Measurements from ENCODE around the gene PLEKHG4B. TPM values are rescaled to one million over a fixed set of nuclear protein-coding genes. Genes with fewer than 3 reads are reported as not detected.

The PLEKHG4B gene
- total RNA-seq, 1 experiment from 2014 or later: 51.4 TPM

DNA sequence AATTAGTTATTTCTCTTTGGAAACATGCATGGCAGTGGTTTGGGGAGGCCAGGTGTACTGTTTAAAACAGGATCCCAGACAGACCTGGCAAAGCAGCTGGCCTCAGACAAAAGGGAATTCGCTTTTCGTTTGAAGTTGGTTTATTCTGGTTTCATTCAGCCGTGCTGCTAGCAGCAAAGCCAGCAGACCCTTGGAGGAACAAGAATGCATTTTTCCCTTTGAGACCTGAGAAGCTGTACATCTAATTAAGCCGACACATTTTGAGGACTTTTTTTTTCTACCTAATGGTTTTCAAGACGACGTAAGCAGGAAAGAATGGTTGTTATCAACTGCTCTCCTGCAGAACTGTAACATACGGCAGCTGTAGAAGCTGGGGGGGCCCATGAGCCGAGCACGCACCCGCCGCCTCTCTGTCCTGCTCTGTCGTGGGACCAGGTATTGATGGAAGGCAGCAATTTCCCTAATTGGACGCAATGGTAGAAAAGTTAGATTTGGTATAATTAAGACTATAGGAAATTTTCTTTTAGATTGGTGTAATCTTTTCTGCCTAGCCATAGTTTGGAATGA, 13.6 kb downstream of the PLEKHG4B start:
- no peak for ATAC-seq
- ChIA-PET CTCF (interaction anchor here (0.8 kb wide), 1 partner anchor 24 kb away, joined by 4 read pairs; no protein-coding TSS in a partner anchor), POLR2A (interaction anchor here (1.5 kb wide), 1 partner anchor 13 kb away, joined by 6 read pairs; the partner anchor contains the start of gene PLEKHG4B)
- H3K4me3 Mint-ChIP-seq: no peak overlapping the region
- H3K27me3 Mint-ChIP-seq (ENCODE audit: low read depth): no peaks in the 10 kb centered on the region
- TF ChIP-seq, protein P1, sequence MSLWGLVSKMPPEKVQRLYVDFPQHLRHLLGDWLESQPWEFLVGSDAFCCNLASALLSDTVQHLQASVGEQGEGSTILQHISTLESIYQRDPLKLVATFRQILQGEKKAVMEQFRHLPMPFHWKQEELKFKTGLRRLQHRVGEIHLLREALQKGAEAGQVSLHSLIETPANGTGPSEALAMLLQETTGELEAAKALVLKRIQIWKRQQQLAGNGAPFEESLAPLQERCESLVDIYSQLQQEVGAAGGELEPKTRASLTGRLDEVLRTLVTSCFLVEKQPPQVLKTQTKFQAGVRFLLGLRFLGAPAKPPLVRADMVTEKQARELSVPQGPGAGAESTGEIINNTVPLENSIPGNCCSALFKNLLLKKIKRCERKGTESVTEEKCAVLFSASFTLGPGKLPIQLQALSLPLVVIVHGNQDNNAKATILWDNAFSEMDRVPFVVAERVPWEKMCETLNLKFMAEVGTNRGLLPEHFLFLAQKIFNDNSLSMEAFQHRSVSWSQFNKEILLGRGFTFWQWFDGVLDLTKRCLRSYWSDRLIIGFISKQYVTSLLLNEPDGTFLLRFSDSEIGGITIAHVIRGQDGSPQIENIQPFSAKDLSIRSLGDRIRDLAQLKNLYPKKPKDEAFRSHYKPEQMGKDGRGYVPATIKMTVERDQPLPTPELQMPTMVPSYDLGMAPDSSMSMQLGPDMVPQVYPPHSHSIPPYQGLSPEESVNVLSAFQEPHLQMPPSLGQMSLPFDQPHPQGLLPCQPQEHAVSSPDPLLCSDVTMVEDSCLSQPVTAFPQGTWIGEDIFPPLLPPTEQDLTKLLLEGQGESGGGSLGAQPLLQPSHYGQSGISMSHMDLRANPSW (CRISPR knock-in tag; conservative IDR thresholded peaks at IDR 0.05; ENCODE audit: low read depth): no peak
- no peak for TF ChIP-seq RORB (CRISPR knock-in tag; IDR thresholded peaks at IDR 0.05)
- no peak for TF ChIP-seq SOX15 (CRISPR knock-in tag; IDR thresholded peaks at IDR 0.05)
- no peak for TF ChIP-seq MYBL2 (CRISPR knock-in tag; IDR thresholded peaks at IDR 0.05)
- TF ChIP-seq CBFB (CRISPR knock-in tag; IDR thresholded peaks at IDR 0.05; ENCODE audit: low read depth): no peak
- TF ChIP-seq, protein P2, sequence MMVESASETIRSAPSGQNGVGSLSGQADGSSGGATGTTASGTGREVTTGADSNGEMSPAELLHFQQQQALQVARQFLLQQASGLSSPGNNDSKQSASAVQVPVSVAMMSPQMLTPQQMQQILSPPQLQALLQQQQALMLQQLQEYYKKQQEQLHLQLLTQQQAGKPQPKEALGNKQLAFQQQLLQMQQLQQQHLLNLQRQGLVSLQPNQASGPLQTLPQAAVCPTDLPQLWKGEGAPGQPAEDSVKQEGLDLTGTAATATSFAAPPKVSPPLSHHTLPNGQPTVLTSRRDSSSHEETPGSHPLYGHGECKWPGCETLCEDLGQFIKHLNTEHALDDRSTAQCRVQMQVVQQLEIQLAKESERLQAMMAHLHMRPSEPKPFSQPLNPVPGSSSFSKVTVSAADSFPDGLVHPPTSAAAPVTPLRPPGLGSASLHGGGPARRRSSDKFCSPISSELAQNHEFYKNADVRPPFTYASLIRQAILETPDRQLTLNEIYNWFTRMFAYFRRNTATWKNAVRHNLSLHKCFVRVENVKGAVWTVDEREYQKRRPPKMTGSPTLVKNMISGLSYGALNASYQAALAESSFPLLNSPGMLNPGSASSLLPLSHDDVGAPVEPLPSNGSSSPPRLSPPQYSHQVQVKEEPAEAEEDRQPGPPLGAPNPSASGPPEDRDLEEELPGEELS (CRISPR knock-in tag; IDR thresholded peaks at IDR 0.05): no peak
- TF ChIP-seq ZNF121 (CRISPR knock-in tag; IDR thresholded peaks at IDR 0.05): no peak
- TF ChIP-seq ZNF396 (CRISPR knock-in tag; IDR thresholded peaks at IDR 0.05; ENCODE audit: borderline replicate concordance): no peak
- TF ChIP-seq NFYB (CRISPR knock-in tag; conservative IDR thresholded peaks at IDR 0.05; ENCODE audit: low read depth): no peak
- no peak for TF ChIP-seq TP53 (CRISPR knock-in tag; IDR thresholded peaks at IDR 0.05)
- TF ChIP-seq NR2C2 (CRISPR knock-in tag; IDR thresholded peaks at IDR 0.05): no peak
- TF ChIP-seq, protein P3, sequence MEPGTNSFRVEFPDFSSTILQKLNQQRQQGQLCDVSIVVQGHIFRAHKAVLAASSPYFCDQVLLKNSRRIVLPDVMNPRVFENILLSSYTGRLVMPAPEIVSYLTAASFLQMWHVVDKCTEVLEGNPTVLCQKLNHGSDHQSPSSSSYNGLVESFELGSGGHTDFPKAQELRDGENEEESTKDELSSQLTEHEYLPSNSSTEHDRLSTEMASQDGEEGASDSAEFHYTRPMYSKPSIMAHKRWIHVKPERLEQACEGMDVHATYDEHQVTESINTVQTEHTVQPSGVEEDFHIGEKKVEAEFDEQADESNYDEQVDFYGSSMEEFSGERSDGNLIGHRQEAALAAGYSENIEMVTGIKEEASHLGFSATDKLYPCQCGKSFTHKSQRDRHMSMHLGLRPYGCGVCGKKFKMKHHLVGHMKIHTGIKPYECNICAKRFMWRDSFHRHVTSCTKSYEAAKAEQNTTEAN (CRISPR knock-in tag; IDR thresholded peaks at IDR 0.05): no peak
- no peak for TF ChIP-seq JUN (CRISPR knock-in tag; IDR thresholded peaks at IDR 0.05)
- H3K27ac Mint-ChIP-seq: peak overlapping the region; percentile 65
- no peak for DNase-seq (ENCODE audit: low spot score)
- peaks cover 12% of the 10 kb centered on the region for H3K36me3 Mint-ChIP-seq
- H3K4me1 Mint-ChIP-seq: peaks cover 46% of the 10 kb centered on the region
- no peaks in the 10 kb centered on the region for H3K9me3 Mint-ChIP-seq

DNA sequence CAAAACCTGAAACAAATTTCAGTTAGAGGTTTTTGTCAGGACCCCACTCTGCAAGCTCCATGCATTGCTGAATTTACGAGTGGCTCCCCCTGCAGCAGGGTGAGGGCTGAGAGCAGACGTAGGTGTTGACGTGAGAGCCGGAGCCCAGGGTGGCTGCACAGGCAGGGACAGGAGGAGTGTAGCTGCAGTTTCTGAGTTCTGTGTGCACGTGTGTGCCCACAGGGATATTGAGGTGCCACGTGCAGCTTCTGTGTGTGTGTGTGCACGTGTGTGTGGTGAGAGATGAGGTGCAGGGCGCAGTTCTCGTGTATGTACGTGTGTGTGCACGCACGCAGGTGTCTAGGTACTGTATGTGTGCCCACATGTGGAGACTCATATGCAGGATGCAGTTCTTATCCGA, 14.6 kb downstream of the PLEKHG4B start:
- Mint-ChIP-seq H3K4me1 (peaks cover 46% of the 10 kb centered on the region), H3K27ac (peak overlapping the region; percentile 11; the same call in 1 of the 2 replicates), H3K4me3 (no peak overlapping the region), H3K36me3 (peaks cover 16% of the 10 kb centered on the region), H3K27me3 (ENCODE audit: low read depth) (no peaks in the 10 kb centered on the region), H3K9me3 (no peaks in the 10 kb centered on the region)
- ChIA-PET POLR2A (interaction anchor here (1.5 kb wide), 1 partner anchor 14 kb away, joined by 6 read pairs; the partner anchor contains the start of gene PLEKHG4B), CTCF (interaction anchor here (0.6 kb wide), 2 partner anchors 19 to 50 kb away, joined by 3 to 4 read pairs; no protein-coding TSS in a partner anchor)
- no peak for DNase-seq (ENCODE audit: low spot score)
- peak; percentile 63 for ATAC-seq
- TF ChIP-seq, protein P1 (CRISPR knock-in tag; conservative IDR thresholded peaks at IDR 0.05; ENCODE audit: low read depth): no peak
- TF ChIP-seq, protein P4, sequence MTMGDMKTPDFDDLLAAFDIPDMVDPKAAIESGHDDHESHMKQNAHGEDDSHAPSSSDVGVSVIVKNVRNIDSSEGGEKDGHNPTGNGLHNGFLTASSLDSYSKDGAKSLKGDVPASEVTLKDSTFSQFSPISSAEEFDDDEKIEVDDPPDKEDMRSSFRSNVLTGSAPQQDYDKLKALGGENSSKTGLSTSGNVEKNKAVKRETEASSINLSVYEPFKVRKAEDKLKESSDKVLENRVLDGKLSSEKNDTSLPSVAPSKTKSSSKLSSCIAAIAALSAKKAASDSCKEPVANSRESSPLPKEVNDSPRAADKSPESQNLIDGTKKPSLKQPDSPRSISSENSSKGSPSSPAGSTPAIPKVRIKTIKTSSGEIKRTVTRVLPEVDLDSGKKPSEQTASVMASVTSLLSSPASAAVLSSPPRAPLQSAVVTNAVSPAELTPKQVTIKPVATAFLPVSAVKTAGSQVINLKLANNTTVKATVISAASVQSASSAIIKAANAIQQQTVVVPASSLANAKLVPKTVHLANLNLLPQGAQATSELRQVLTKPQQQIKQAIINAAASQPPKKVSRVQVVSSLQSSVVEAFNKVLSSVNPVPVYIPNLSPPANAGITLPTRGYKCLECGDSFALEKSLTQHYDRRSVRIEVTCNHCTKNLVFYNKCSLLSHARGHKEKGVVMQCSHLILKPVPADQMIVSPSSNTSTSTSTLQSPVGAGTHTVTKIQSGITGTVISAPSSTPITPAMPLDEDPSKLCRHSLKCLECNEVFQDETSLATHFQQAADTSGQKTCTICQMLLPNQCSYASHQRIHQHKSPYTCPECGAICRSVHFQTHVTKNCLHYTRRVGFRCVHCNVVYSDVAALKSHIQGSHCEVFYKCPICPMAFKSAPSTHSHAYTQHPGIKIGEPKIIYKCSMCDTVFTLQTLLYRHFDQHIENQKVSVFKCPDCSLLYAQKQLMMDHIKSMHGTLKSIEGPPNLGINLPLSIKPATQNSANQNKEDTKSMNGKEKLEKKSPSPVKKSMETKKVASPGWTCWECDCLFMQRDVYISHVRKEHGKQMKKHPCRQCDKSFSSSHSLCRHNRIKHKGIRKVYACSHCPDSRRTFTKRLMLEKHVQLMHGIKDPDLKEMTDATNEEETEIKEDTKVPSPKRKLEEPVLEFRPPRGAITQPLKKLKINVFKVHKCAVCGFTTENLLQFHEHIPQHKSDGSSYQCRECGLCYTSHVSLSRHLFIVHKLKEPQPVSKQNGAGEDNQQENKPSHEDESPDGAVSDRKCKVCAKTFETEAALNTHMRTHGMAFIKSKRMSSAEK (CRISPR knock-in tag; IDR thresholded peaks at IDR 0.05; ENCODE audit: borderline replicate concordance): no peak
- TF ChIP-seq TP53 (CRISPR knock-in tag; IDR thresholded peaks at IDR 0.05) (no peak), NR2C2 (CRISPR knock-in tag; IDR thresholded peaks at IDR 0.05) (no peak), ZNF396 (CRISPR knock-in tag; IDR thresholded peaks at IDR 0.05; ENCODE audit: borderline replicate concordance) (no peak)
- TF ChIP-seq, protein P5, sequence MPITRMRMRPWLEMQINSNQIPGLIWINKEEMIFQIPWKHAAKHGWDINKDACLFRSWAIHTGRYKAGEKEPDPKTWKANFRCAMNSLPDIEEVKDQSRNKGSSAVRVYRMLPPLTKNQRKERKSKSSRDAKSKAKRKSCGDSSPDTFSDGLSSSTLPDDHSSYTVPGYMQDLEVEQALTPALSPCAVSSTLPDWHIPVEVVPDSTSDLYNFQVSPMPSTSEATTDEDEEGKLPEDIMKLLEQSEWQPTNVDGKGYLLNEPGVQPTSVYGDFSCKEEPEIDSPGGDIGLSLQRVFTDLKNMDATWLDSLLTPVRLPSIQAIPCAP (CRISPR knock-in tag; IDR thresholded peaks at IDR 0.05): no peak
- TF ChIP-seq, protein P6, sequence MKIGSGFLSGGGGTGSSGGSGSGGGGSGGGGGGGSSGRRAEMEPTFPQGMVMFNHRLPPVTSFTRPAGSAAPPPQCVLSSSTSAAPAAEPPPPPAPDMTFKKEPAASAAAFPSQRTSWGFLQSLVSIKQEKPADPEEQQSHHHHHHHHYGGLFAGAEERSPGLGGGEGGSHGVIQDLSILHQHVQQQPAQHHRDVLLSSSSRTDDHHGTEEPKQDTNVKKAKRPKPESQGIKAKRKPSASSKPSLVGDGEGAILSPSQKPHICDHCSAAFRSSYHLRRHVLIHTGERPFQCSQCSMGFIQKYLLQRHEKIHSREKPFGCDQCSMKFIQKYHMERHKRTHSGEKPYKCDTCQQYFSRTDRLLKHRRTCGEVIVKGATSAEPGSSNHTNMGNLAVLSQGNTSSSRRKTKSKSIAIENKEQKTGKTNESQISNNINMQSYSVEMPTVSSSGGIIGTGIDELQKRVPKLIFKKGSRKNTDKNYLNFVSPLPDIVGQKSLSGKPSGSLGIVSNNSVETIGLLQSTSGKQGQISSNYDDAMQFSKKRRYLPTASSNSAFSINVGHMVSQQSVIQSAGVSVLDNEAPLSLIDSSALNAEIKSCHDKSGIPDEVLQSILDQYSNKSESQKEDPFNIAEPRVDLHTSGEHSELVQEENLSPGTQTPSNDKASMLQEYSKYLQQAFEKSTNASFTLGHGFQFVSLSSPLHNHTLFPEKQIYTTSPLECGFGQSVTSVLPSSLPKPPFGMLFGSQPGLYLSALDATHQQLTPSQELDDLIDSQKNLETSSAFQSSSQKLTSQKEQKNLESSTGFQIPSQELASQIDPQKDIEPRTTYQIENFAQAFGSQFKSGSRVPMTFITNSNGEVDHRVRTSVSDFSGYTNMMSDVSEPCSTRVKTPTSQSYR (CRISPR knock-in tag; IDR thresholded peaks at IDR 0.05): no peak

All from WTC11 (cell line).